Endothelial cell (in vitro differentiated cells): ENCODE data around the gene LDB2. TPM values are rescaled to one million over a fixed set of nuclear protein-coding genes. Genes with fewer than 3 reads are reported as not detected.

ENCODE experiments used
- DNase-seq: peaks from one replicate; pipeline ENCODE4 v3.0.0; 2021; ENCODE audit warnings: low spot score
- H3K27ac Mint-ChIP-seq: one replicate; pipeline ENCODE4 v1.8.0; 2021; ENCODE audit warnings: mixed read lengths, inconsistent platforms; ENCODE audit not compliant: unreplicated experiment
- H3K27me3 Mint-ChIP-seq: one replicate; pipeline ENCODE4 v1.8.0; 2021; ENCODE audit warnings: mild to moderate bottlenecking, moderate library complexity, mixed read lengths, inconsistent platforms; ENCODE audit not compliant: unreplicated experiment
- H3K36me3 Mint-ChIP-seq: one replicate; pipeline ENCODE4 v1.8.0; 2021; ENCODE audit warnings: mild to moderate bottlenecking, low read depth, mixed read lengths, inconsistent platforms; ENCODE audit not compliant: unreplicated experiment
- H3K4me1 Mint-ChIP-seq: one replicate; pipeline ENCODE4 v1.8.0; 2021; ENCODE audit warnings: mild to moderate bottlenecking, mixed read lengths, inconsistent platforms; ENCODE audit not compliant: unreplicated experiment
- H3K4me3 Mint-ChIP-seq: one replicate; pipeline ENCODE4 v1.8.0; 2021; ENCODE audit warnings: mild to moderate bottlenecking, mixed read lengths, inconsistent platforms; ENCODE audit not compliant: unreplicated experiment
- H3K9me3 Mint-ChIP-seq: one replicate; pipeline ENCODE4 v1.8.0; 2021; ENCODE audit warnings: mixed read lengths, inconsistent platforms; ENCODE audit not compliant: unreplicated experiment
- total RNA-seq: library from RNA; stranded (reverse); fragmentation: NEBNext Ultra II Directional; extraction: Animal tissue kit (Norgen Biotek cat#: 25700); gene quantifications from one replicate; pipeline ENCODE4 v1.2.1, GENCODE V29; 2021; ENCODE audit not compliant: unreplicated experiment
- TF ChIP-seq, protein P1 (sequence below): fragments of 200-600 bp; sonication (generic); IDR thresholded peaks from one replicate; pipeline ENCODE4 v1.5.0; 2021; ENCODE audit warnings: antibody characterized with exemption; ENCODE audit not compliant: unreplicated experiment

LDB2 gene
- total RNA-seq, 1 donor from 2014 or later = 268 TPM

- Mint-ChIP-seq H3K27me3 (peaks cover 3% of the 10 kb centered on the region), H3K4me1 (peaks cover 15% of the 10 kb centered on the region), H3K27ac (no peak overlapping the region), H3K4me3 (peak overlapping the region; percentile 45), H3K36me3 (peaks cover 82% of the 10 kb centered on the region), H3K9me3 (no peaks in the 10 kb centered on the region)
- DNase-seq = no peak
- TF ChIP-seq, protein P1, sequence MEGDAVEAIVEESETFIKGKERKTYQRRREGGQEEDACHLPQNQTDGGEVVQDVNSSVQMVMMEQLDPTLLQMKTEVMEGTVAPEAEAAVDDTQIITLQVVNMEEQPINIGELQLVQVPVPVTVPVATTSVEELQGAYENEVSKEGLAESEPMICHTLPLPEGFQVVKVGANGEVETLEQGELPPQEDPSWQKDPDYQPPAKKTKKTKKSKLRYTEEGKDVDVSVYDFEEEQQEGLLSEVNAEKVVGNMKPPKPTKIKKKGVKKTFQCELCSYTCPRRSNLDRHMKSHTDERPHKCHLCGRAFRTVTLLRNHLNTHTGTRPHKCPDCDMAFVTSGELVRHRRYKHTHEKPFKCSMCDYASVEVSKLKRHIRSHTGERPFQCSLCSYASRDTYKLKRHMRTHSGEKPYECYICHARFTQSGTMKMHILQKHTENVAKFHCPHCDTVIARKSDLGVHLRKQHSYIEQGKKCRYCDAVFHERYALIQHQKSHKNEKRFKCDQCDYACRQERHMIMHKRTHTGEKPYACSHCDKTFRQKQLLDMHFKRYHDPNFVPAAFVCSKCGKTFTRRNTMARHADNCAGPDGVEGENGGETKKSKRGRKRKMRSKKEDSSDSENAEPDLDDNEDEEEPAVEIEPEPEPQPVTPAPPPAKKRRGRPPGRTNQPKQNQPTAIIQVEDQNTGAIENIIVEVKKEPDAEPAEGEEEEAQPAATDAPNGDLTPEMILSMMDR = peak; percentile 81
These were observed 389.5 kb downstream of the LDB2 start for GRCh38 chr4:16508968-16509367.

GRCh38 chr4:16505726-16506125 is 392.7 kb downstream of the LDB2 start:
- peaks cover 86% of the 10 kb centered on the region for H3K36me3 Mint-ChIP-seq

GRCh38 chr4:16505267-16505666 is 393.2 kb downstream of the LDB2 start:
- no peaks in the 10 kb centered on the region for H3K4me1 Mint-ChIP-seq
- H3K9me3 Mint-ChIP-seq = no peaks in the 10 kb centered on the region
- H3K27ac Mint-ChIP-seq = no peak overlapping the region
- DNase-seq = no peak
- peaks cover 14% of the 10 kb centered on the region for H3K27me3 Mint-ChIP-seq
- peaks cover 87% of the 10 kb centered on the region for H3K36me3 Mint-ChIP-seq
- TF ChIP-seq, protein P1 = no peak
- peak overlapping the region; percentile 65 for H3K4me3 Mint-ChIP-seq

More at GRCh38 chr4:16505726-16506125, 392.7 kb downstream of the LDB2 start:
- no peak overlapping the region for H3K27ac Mint-ChIP-seq
- TF ChIP-seq, protein P1 = no peak
- H3K9me3 Mint-ChIP-seq = no peaks in the 10 kb centered on the region
- DNase-seq = peak; percentile 18
- H3K27me3 Mint-ChIP-seq = peaks cover 13% of the 10 kb centered on the region
- H3K4me1 Mint-ChIP-seq = no peaks in the 10 kb centered on the region
- H3K4me3 Mint-ChIP-seq = peak overlapping the region; percentile 65

DNA sequence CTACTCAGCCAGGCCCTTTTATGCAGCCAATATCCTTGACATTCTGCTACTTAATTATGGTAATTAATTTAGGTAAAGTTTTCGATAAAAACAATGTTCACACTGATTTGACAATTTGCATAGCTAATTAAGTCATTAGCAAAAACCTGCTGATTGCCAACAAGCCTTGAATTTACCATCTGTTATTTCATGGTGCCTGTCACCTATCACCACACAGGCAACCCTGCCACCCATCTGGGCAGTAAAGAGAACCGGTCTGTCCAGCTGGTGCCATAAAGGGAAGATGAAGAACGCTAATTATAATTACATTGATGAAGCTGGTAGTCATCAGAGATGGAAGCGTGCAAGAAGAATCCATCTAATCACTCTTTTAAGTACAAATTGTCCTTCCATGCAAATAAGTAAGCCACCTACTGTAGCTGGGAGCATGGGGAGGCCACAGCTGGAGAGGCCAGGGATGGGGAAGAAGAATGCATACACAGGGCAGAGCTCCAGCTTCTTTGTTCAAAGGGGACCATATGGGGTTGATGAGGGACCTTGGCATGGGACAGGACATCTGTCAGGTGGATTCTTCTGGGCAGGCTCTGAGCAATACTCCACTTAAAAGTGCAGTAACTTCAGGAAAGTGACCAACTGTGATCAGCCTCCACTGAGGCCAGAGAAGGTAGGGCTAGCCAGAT is 394.9 kb downstream of the LDB2 start:
- peak overlapping the region; percentile 43 for H3K4me3 Mint-ChIP-seq
- H3K36me3 Mint-ChIP-seq = peaks cover 83% of the 10 kb centered on the region
- no peaks in the 10 kb centered on the region for H3K9me3 Mint-ChIP-seq
- TF ChIP-seq, protein P1 = no peak
- peaks cover 14% of the 10 kb centered on the region for H3K27me3 Mint-ChIP-seq
- no peak for DNase-seq
- no peaks in the 10 kb centered on the region for H3K4me1 Mint-ChIP-seq
- H3K27ac Mint-ChIP-seq = no peak overlapping the region

- DNase-seq = no peak
- Mint-ChIP-seq H3K9me3 (no peaks in the 10 kb centered on the region), H3K27ac (no peak overlapping the region), H3K4me1 (no peaks in the 10 kb centered on the region), H3K36me3 (peaks cover 52% of the 10 kb centered on the region), H3K27me3 (peaks cover 17% of the 10 kb centered on the region), H3K4me3 (no peak overlapping the region)
- TF ChIP-seq, protein P1 = no peak
These were observed 399.5 kb downstream of the LDB2 start for GRCh38 chr4:16498978-16499377.
